ENCODE results near the gene MCM3AP.

Gene MCM3AP

GRCh38 chr21:46207006-46207919, 78.1 kb downstream of the MCM3AP start:
- no peaks in the 10 kb centered on the region for H3K27me3 ChIP-seq (ENCODE audit: insufficient read depth, low read length)
- H3K79me2 ChIP-seq (ENCODE audit: insufficient read depth, low read length), result no peaks in the 10 kb centered on the region
- TF ChIP-seq CTCF (IDR thresholded peaks at IDR 0.05; ENCODE audit: low read length), result no peak
- no peak for TF ChIP-seq EZH2 (IDR thresholded peaks at IDR 0.05; ENCODE audit: borderline replicate concordance, low read length)
- no peak overlapping the region for H3K27ac ChIP-seq (ENCODE audit: low read depth, low read length, poor library complexity, severe bottlenecking)
- no peaks in the 10 kb centered on the region for H4K20me1 ChIP-seq (ENCODE audit: insufficient read depth, low read length)
- H2AFZ ChIP-seq (ENCODE audit: low read length), result no peak overlapping the region
- 0 out of 2 replicates have a peak, but pooled peaks cover 3% of the 10 kb centered on the region for H3F3A ChIP-seq (ENCODE audit: insufficient read depth, low read length)
- no peaks in the 10 kb centered on the region for H3K9me3 ChIP-seq (ENCODE audit: low read length)
- peaks cover 77% of the 10 kb centered on the region for H3K36me3 ChIP-seq (ENCODE audit: insufficient read depth, low read length)
- no peaks in the 10 kb centered on the region for H3K4me1 ChIP-seq (ENCODE audit: insufficient read depth, low read length, severe bottlenecking)
- no peaks in the 10 kb centered on the region for H3K9me2 ChIP-seq (ENCODE audit: low read depth, low read length)
- no peak overlapping the region for H3K4me3 ChIP-seq (ENCODE audit: low read depth, low read length, poor library complexity, severe bottlenecking)
- H3K4me2 ChIP-seq (ENCODE audit: low read length), result no peak overlapping the region
- no peak overlapping the region for H3K9ac ChIP-seq (ENCODE audit: low read length)

GRCh38 chr21:46206163-46207005, 79.0 kb downstream of the MCM3AP start:
- Histone ChIP-seq H3K9me3 (ENCODE audit: low read length) (no peaks in the 10 kb centered on the region), H3F3A (ENCODE audit: insufficient read depth, low read length) (0 out of 2 replicates have a peak, but pooled peaks cover 3% of the 10 kb centered on the region), H3K36me3 (ENCODE audit: insufficient read depth, low read length) (peaks cover 73% of the 10 kb centered on the region), H3K4me2 (ENCODE audit: low read length) (no peak overlapping the region), H2AFZ (ENCODE audit: low read length) (no peak overlapping the region), H3K9me2 (ENCODE audit: low read depth, low read length) (no peaks in the 10 kb centered on the region), H3K27ac (ENCODE audit: low read depth, low read length, poor library complexity, severe bottlenecking) (no peak overlapping the region), H3K79me2 (ENCODE audit: insufficient read depth, low read length) (no peaks in the 10 kb centered on the region), H3K4me3 (ENCODE audit: low read depth, low read length, poor library complexity, severe bottlenecking) (no peak overlapping the region), H4K20me1 (ENCODE audit: insufficient read depth, low read length) (no peaks in the 10 kb centered on the region), H3K9ac (ENCODE audit: low read length) (no peak overlapping the region), H3K27me3 (ENCODE audit: insufficient read depth, low read length) (no peaks in the 10 kb centered on the region), H3K4me1 (ENCODE audit: insufficient read depth, low read length, severe bottlenecking) (no peaks in the 10 kb centered on the region)
- no peak for TF ChIP-seq CTCF (IDR thresholded peaks at IDR 0.05; ENCODE audit: low read length)
- TF ChIP-seq EZH2 (IDR thresholded peaks at IDR 0.05; ENCODE audit: borderline replicate concordance, low read length), result no peak

- H4K20me1 ChIP-seq (ENCODE audit: insufficient read depth, low read length), result no peaks in the 10 kb centered on the region
- H3K9me3 ChIP-seq (ENCODE audit: low read length), result no peaks in the 10 kb centered on the region
- no peak overlapping the region for H2AFZ ChIP-seq (ENCODE audit: low read length)
- no peak overlapping the region for H3K4me2 ChIP-seq (ENCODE audit: low read length)
- no peak for TF ChIP-seq CTCF (IDR thresholded peaks at IDR 0.05; ENCODE audit: low read length)
- 0 out of 2 replicates have a peak, but pooled peaks cover 3% of the 10 kb centered on the region for H3F3A ChIP-seq (ENCODE audit: insufficient read depth, low read length)
- no peaks in the 10 kb centered on the region for H3K9me2 ChIP-seq (ENCODE audit: low read depth, low read length)
- no peak overlapping the region for H3K4me3 ChIP-seq (ENCODE audit: low read depth, low read length, poor library complexity, severe bottlenecking)
- H3K79me2 ChIP-seq (ENCODE audit: insufficient read depth, low read length), result no peaks in the 10 kb centered on the region
- peaks cover 74% of the 10 kb centered on the region for H3K36me3 ChIP-seq (ENCODE audit: insufficient read depth, low read length)
- H3K9ac ChIP-seq (ENCODE audit: low read length), result no peak overlapping the region
- no peaks in the 10 kb centered on the region for H3K4me1 ChIP-seq (ENCODE audit: insufficient read depth, low read length, severe bottlenecking)
- no peak overlapping the region for H3K27ac ChIP-seq (ENCODE audit: low read depth, low read length, poor library complexity, severe bottlenecking)
- no peaks in the 10 kb centered on the region for H3K27me3 ChIP-seq (ENCODE audit: insufficient read depth, low read length)
These were observed 79.6 kb downstream of the MCM3AP start for GRCh38 chr21:46205766-46206162.

Measured in OCI-LY1 (cell line).